Activated naive CD8-positive, alpha-beta T cell treated with anti-CD3 and anti-CD28 coated beads, Interleukin-2, amount 10 ng/mL, durations not matched to agents 7 days and 5 days (primary cell): ENCODE measurements around the gene KRTAP12-3. TPM values are rescaled to one million over a fixed set of nuclear protein-coding genes. Genes with fewer than 3 reads are reported as not detected.
A peak's percentile ranks its signal among the peaks of the same experiment; 100 is the strongest.
"Not testable (repeated sequence)": the region's sequence is repeated elsewhere in the genome, so short reads cannot be mapped to it uniquely, and the experiment has no call there.

ENCODE experiments used
- ATAC-seq: fragments of 150-1000 bp; cut with Tn5 transposase; one replicate; pipeline ENCODE4 v1.10.0; 2021; ENCODE audit warnings: low read depth, moderate library complexity
- POLR2A ChIA-PET: fragments of 350-600 bp; sonication (Branson Sonifier 250); formaldehyde crosslinking; loops from one replicate; lab custom pipeline; 2021; ENCODE audit warnings: antibody characterized with exemption; lab: Charles Lee
- DNase-seq: peaks from one replicate; pipeline ENCODE4 v3.0.0; 2021
- H3K27ac Mint-ChIP-seq: one replicate; pipeline ENCODE4 v1.8.0; 2022; ENCODE audit warnings: mild to moderate bottlenecking, mixed read lengths
- H3K27me3 Mint-ChIP-seq: one replicate; pipeline ENCODE4 v1.8.0; 2022; ENCODE audit warnings: mild to moderate bottlenecking, moderate library complexity, mixed read lengths
- H3K36me3 Mint-ChIP-seq: one replicate; pipeline ENCODE4 v1.8.0; 2021; ENCODE audit warnings: mild to moderate bottlenecking, mixed read lengths
- H3K4me1 Mint-ChIP-seq: one replicate; pipeline ENCODE4 v1.8.0; 2021; ENCODE audit warnings: mixed read lengths
- H3K4me3 Mint-ChIP-seq: one replicate; pipeline ENCODE4 v1.8.0; 2022; ENCODE audit warnings: mild to moderate bottlenecking, moderate library complexity, mixed read lengths
- H3K9me3 Mint-ChIP-seq: one replicate; pipeline ENCODE4 v1.8.0; 2021; ENCODE audit warnings: mixed read lengths
- total RNA-seq, 2 experiments: library from RNA; stranded (reverse); gene quantifications; one replicate each; pipeline ENCODE4 v1.2.3, GENCODE V29; 2021

KRTAP12-3 gene
- total RNA-seq, 2 experiments from 2014 or later, result not detected

DNA sequence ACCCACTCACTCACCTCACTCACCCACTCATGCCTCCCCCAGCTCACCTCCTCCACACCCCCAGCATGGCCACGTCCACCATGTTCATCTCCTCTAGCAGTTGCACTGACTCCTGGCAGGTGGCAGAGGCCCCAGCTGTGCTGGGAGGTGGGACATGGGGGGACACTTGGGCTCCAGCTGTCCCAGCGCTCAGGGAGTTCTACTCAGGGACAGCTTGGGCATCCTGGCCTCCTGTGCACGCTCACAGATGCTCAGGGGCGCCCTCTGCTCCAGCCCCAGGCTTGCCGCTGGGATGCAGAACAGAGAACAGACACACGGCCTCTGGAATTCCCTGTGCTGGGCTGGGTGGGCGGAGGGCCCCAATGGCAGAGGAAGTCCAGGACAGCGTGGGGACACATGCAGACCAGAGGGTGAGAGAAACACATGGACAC, 40.6 kb upstream of the KRTAP12-3 start:
- H3K4me3 Mint-ChIP-seq, result no peak overlapping the region
- ATAC-seq, result no peak
- H3K27me3 Mint-ChIP-seq, result no peaks in the 10 kb centered on the region
- peaks cover 21% of the 10 kb centered on the region for H3K4me1 Mint-ChIP-seq
- POLR2A ChIA-PET, result no interaction called here
- peaks cover 23% of the 10 kb centered on the region for H3K36me3 Mint-ChIP-seq
- H3K27ac Mint-ChIP-seq, result no peak overlapping the region
- DNase-seq, result no peak
- peaks cover 23% of the 10 kb centered on the region for H3K9me3 Mint-ChIP-seq

- Mint-ChIP-seq H3K4me1 (peaks cover 21% of the 10 kb centered on the region), H3K9me3 (peaks cover 32% of the 10 kb centered on the region), H3K27me3 (no peaks in the 10 kb centered on the region), H3K27ac (peak overlapping the region; percentile 79), H3K4me3 (peak overlapping the region; percentile 48), H3K36me3 (peaks cover 25% of the 10 kb centered on the region)
- POLR2A ChIA-PET, result interaction anchor here (1.2 to 1.3 kb wide), 4 partner anchors 10 to 71 kb away, joined by 3 to 8 read pairs (median 4); partner anchors contain the start of genes KRTAP12-1 and KRTAP12-3
- ATAC-seq (peak; percentile 39), DNase-seq (no peak)
Measured at GRCh38 chr21:44618504-44618903, 39.2 kb upstream of the KRTAP12-3 start.

DNA sequence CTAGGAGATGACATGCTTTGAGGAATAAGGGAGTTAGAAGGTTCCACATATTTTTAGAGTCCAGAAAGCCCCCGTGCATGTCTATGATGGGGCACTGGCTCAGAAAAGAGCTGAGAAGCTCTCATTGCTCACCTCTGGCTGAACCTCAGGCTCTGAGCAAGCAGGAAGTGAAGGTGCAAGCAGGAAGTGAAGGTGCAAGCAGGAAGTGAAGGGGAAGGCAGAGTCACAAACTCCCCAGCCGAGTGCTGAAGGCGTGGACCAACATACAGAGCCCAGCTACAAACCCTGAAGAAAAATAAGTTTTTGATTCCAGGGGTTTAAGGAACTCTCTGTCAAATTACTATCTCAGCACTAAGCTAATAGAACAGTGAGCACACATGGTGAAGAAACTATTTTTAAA, 38.8 kb upstream of the KRTAP12-3 start:
- ATAC-seq, result peak; percentile 97
- Mint-ChIP-seq H3K9me3 (peaks cover 33% of the 10 kb centered on the region), H3K36me3 (peaks cover 25% of the 10 kb centered on the region), H3K4me1 (peaks cover 21% of the 10 kb centered on the region), H3K27me3 (no peaks in the 10 kb centered on the region), H3K4me3 (peak overlapping the region; percentile 48), H3K27ac (peak overlapping the region; percentile 79)
- DNase-seq, result no peak
- POLR2A ChIA-PET, result interaction anchor here (1.2 to 1.3 kb wide), 4 partner anchors 10 to 71 kb away, joined by 3 to 8 read pairs (median 4); partner anchors contain the start of genes KRTAP12-1 and KRTAP12-3

DNA sequence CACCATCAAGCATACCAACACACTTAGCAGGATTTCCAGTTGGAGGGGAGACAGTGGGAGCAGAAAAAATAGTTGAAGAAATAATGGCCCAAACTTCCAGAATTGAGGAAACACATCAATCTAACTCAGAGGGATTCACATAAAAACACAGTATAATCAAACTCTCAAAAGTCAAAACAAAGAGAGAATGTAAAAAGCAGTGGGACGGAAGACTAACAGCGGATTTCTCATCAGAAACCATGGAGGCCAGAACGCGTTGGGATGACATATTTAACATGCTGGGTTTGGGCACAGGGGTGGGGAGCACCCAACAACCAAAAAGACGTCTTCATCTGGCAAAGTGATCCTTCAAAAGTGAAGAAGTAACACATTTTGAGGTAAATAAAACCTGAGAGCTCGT, 37.8 kb upstream of the KRTAP12-3 start:
- DNase-seq (no peak), ATAC-seq (no peak)
- POLR2A ChIA-PET, result interaction anchor here (1.3 kb wide), 2 partner anchors 38 to 62 kb away, joined by 3 to 8 read pairs; partner anchors contain the start of genes KRTAP12-1 and KRTAP12-3
- Mint-ChIP-seq H3K36me3 (peaks cover 27% of the 10 kb centered on the region), H3K27ac (no peak overlapping the region), H3K4me3 (no peak overlapping the region), H3K27me3 (no peaks in the 10 kb centered on the region), H3K4me1 (peaks cover 21% of the 10 kb centered on the region), H3K9me3 (peaks cover 40% of the 10 kb centered on the region)

DNA sequence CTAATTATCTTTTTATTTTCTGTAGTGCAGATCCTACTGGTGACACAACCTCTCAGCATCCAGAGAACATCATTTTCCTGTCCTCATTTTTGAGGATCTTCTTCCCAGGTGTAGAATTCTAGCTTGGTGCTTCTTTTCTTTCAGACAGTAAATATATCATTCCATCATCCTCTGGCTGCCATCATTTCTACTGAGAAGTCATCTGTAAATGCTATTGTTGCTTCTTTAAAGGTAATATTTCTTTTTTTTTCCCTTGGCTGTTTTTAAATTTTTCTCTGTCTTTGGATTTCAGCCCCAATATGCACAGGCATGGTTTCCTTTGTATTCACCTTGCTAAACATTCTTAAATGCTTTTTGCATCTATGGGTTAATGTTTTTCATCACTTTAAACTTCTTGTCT, 34.2 kb upstream of the KRTAP12-3 start:
- peaks cover 12% of the 10 kb centered on the region for H3K4me1 Mint-ChIP-seq
- POLR2A ChIA-PET, result no interaction called here
- no peak overlapping the region for H3K4me3 Mint-ChIP-seq
- H3K27ac Mint-ChIP-seq, result no peak overlapping the region
- peaks cover 39% of the 10 kb centered on the region for H3K9me3 Mint-ChIP-seq
- peaks cover 22% of the 10 kb centered on the region for H3K36me3 Mint-ChIP-seq
- H3K27me3 Mint-ChIP-seq, result no peaks in the 10 kb centered on the region
- ATAC-seq, result no peak
- no peak for DNase-seq

DNA sequence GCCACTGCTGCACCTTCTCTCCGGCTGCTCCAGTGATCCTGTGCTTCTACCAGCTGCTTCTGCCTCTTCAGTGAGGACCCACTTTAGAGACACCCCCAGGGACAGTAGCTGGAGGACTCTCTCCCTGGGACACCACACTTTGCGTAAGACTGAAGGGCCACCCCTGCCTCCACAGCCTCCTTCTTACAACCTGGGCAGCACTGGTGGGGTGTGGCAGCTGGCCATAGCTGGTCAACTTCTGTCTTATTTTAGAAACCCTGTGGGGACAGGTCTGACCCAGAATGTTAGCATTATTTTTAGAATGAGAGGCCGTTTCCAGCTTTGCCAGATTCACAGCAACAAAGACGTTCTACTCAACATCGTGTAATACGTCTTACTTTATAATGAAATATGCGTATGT, 32.0 kb upstream of the KRTAP12-3 start:
- H3K36me3 Mint-ChIP-seq, result peaks cover 16% of the 10 kb centered on the region
- no peak for DNase-seq
- no peak overlapping the region for H3K27ac Mint-ChIP-seq
- POLR2A ChIA-PET, result no interaction called here
- H3K27me3 Mint-ChIP-seq, result no peaks in the 10 kb centered on the region
- H3K4me3 Mint-ChIP-seq, result no peak overlapping the region
- no peak for ATAC-seq
- H3K9me3 Mint-ChIP-seq, result peaks cover 34% of the 10 kb centered on the region
- H3K4me1 Mint-ChIP-seq, result peaks cover 8% of the 10 kb centered on the region

GRCh38 chr21:44626262-44626661, 31.5 kb upstream of the KRTAP12-3 start:
- Mint-ChIP-seq H3K36me3 (peaks cover 19% of the 10 kb centered on the region), H3K27ac (peak overlapping the region; percentile 32), H3K9me3 (peaks cover 37% of the 10 kb centered on the region), H3K4me3 (no peak overlapping the region), H3K4me1 (peaks cover 8% of the 10 kb centered on the region), H3K27me3 (no peaks in the 10 kb centered on the region)
- ATAC-seq, result no peak
- no peak for DNase-seq
- POLR2A ChIA-PET, result no interaction called here

GRCh38 chr21:44626673-44627143, 31.0 kb upstream of the KRTAP12-3 start, which contains the start of gene KRTAP10-9:
Gene KRTAP10-9 (plus strand): TSS chr21:44627093. CDS start chr21:44627172, 79 bp downstream.
- no peak for DNase-seq
- POLR2A ChIA-PET, result no interaction called here
- Mint-ChIP-seq H3K4me3 (no peak within 1 kb of the TSS), H3K27ac (peak within 1 kb of the TSS; percentile 32), H3K36me3 (peaks cover 19% of the 10 kb centered on the region), H3K9me3 (peaks cover 39% of the 10 kb centered on the region), H3K27me3 (no peaks in the 10 kb centered on the region), H3K4me1 (peaks cover 8% of the 10 kb centered on the region)
- ATAC-seq, result no peak

GRCh38 chr21:44627181-44627822, 30.4 kb upstream of the KRTAP12-3 start:
- ATAC-seq, H3K4me1 Mint-ChIP-seq, DNase-seq, H3K27me3 Mint-ChIP-seq, H3K27ac Mint-ChIP-seq, H3K4me3 Mint-ChIP-seq, POLR2A ChIA-PET: not testable (repeated sequence)
- Mint-ChIP-seq H3K36me3 (peaks cover 19% of the 10 kb centered on the region), H3K9me3 (peaks cover 40% of the 10 kb centered on the region)

GRCh38 chr21:44627831-44628233, 29.9 kb upstream of the KRTAP12-3 start:
- Mint-ChIP-seq H3K36me3 (peaks cover 19% of the 10 kb centered on the region), H3K9me3 (peaks cover 37% of the 10 kb centered on the region)
- H3K27ac Mint-ChIP-seq, POLR2A ChIA-PET, ATAC-seq, H3K4me1 Mint-ChIP-seq, DNase-seq, H3K27me3 Mint-ChIP-seq, H3K4me3 Mint-ChIP-seq: not testable (repeated sequence)

- H3K27ac Mint-ChIP-seq, result no peak overlapping the region
- POLR2A ChIA-PET, result interaction anchor here (0.5 to 1.2 kb wide), 2 partner anchors 10 to 81 kb away, joined by 3 to 4 read pairs; no protein-coding TSS in a partner anchor
Measured at GRCh38 chr21:44628707-44629391, 28.9 kb upstream of the KRTAP12-3 start.

DNA sequence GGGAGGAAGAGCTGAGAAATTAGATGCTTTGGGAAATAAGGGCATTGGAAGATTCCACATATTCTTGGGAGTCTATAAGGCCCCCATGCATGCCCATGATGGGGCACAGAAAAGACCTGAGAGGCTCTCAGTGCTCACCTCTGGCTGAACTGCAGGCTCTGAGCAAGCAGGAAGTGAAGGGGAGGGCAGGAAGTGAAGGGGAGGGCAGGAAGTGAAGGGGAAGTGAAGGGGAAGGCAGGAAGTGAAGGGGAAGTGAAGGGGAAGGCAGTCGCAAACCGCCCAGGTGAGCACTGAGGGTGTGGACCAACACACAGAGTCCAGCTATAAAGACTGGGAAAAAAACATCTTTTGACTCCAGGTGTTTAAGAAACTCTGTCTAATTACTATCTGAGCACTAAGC, 27.3 kb upstream of the KRTAP12-3 start:
- Mint-ChIP-seq H3K4me3 (peak overlapping the region; percentile 19), H3K9me3 (peaks cover 35% of the 10 kb centered on the region), H3K4me1 (peaks cover 8% of the 10 kb centered on the region), H3K27me3 (no peaks in the 10 kb centered on the region), H3K36me3 (peaks cover 16% of the 10 kb centered on the region), H3K27ac (peak overlapping the region; percentile 45)
- no peak for ATAC-seq
- POLR2A ChIA-PET, result no interaction called here
- DNase-seq, result no peak

More at GRCh38 chr21:44628707-44629391, 28.9 kb upstream of the KRTAP12-3 start:
- H3K4me3 Mint-ChIP-seq, result no peak overlapping the region
- DNase-seq (no peak), ATAC-seq (no peak)
- peaks cover 18% of the 10 kb centered on the region for H3K36me3 Mint-ChIP-seq
- H3K9me3 Mint-ChIP-seq, result peaks cover 39% of the 10 kb centered on the region
- H3K4me1 Mint-ChIP-seq, result peaks cover 8% of the 10 kb centered on the region
- H3K27me3 Mint-ChIP-seq, result no peaks in the 10 kb centered on the region

- no peak overlapping the region for H3K4me3 Mint-ChIP-seq
- DNase-seq, result no peak
- H3K27ac Mint-ChIP-seq, result no peak overlapping the region
- no peak for ATAC-seq
- no peaks in the 10 kb centered on the region for H3K27me3 Mint-ChIP-seq
- POLR2A ChIA-PET, result no interaction called here
- H3K4me1 Mint-ChIP-seq, result peaks cover 8% of the 10 kb centered on the region
- peaks cover 35% of the 10 kb centered on the region for H3K9me3 Mint-ChIP-seq
- peaks cover 16% of the 10 kb centered on the region for H3K36me3 Mint-ChIP-seq
Measured at GRCh38 chr21:44632067-44632466, 25.7 kb upstream of the KRTAP12-3 start.
